HPDE6-E6E7 (cell line): ENCODE measurements around the gene SCN5A.

Experiments
- DNase-seq: peaks from one replicate; pipeline ENCODE4 v3.0.0; 2011; ENCODE audit warnings: missing footprints; ENCODE audit errors: extremely low spot score

Gene SCN5A

DNA sequence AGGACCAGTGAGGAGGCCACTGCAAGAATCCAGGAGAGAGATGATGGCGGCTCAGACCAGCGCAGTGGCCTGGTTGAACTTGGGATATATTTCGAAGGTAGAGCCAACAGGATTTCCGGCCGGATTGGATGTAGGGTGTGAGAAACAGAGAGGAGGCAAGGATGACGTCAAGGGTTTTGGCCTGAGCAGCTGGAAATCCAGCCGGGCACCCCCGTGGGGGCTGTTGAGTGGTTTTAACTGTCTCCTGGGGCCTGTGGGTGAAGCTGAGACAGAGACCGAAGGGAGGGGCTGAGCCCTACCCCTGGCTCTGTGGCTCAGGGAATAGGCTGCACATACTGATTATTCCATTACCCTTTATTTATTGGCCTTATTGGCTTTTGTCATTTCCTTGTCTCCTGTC, 107.7 kb downstream of the SCN5A start:
- no peak for DNase-seq

DNA sequence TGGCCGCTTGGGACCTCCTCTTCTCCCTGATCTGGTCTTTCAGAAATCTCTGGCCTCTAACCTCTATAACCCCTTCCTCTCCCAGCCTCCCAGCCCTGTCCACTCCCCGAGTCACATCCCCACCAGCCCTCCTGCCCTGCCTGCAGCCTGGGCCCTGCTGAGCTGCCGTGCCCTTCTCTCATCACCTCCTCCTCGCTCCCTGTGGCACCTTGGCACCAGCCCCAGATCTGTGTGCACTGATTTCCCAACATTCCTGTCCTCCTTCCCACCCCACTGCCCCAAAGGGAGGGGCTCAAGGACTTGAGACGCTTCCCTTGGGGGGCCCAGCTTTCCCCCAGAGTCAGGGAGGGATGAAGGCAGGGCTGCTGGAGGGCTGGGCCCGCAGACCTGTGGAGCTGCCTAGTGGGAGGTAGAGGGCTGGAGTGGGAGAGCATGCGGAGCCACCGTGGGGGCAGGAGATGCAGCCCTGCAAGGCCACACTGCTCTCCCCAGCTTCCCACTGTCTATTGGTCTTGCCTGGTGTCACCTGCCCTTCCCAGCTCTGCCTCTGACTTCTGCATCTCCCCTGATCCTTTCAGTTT, 110.6 kb downstream of the SCN5A start:
- DNase-seq, result no peak

DNA sequence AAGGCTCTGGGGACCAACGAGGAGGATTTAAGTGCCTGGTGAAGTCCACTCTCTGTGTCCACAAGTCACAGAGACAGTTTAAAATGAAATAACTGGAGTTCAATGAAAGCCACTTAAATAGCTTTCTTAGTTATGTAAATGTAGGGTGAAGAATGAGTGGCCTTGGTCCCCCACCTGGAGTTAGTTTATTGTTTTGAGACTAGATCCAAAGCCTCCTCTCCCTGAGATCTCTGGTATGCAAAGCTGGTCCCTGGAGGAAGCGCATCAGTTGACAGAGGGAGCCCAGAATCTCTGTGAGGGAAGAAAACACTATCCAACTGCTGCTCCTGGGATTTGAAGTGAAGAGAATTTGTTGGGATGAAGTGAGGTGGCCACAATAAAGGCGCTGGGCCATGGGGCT, 112.8 kb downstream of the SCN5A start:
- no peak for DNase-seq

DNA sequence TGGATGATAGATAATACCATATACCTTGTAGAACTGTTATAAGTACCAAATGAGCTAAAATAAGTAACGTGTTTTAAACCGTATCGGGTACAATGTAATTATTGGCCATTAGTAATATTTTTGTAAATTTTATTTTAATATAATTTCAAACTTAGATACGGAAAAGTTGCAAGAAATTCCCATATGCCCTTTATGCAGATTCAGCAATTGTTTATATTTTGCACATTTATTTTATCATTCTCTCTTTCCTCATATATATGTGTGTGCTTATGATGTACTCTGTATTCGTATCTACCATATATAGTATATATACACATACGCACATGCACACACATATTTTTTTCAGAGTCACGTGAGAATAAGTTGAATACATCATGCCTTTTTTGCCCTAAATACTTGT, 114.9 kb downstream of the SCN5A start:
- DNase-seq, result no peak

DNA sequence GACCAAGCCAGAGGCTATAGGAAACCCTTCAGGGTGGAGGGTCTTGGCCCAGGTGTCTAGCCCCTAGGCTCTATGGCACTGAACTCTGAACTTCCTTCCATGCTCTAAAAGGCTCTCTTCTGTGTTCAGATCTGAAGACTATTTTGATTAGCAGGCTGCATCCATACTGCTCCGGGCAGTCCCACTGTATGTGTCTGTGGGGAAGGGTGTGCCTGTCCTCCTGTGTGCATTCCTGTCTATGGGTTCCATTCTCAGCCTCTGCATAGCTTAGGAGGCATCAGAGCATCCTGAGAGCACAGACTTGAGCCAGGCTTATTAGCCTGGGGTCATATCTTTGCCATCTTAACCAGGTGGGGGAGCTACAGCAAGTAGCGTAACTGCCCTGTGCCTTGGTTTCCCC, 115.3 kb downstream of the SCN5A start:
- no peak for DNase-seq

DNA sequence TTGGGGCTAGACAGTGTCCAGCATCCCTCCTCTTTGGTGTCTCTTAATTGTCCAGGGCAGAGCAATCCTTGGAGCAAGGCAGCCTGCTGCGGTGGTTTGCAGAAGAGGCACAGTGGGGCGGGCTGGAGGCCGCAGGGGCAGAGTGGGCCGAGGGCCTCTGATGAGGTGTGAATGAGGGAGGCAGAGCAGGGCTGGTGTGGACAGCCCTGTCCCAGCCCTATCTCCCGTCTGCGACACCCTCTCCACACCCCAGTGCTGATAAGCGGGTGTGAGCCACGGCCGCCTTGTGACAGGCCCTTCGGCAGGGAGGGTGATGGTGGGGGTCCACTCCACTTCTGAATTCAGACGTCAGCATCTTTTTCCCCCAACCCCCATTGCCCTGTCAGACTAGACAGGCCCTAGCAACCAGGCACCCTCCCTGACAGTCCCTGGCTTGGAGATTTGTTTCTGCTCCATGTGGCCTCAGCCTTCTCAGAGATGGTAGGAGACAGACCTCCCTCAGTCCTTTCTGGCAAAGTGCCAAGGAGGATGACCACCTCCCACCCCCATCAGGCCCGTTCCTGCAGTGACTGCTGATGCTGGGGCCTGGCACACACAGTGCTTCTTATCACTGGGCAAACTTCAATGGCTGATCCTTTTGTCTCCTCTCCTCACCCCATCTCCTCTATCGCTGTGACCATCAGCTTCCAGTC, 116.1 kb downstream of the SCN5A start:
- no peak for DNase-seq

DNA sequence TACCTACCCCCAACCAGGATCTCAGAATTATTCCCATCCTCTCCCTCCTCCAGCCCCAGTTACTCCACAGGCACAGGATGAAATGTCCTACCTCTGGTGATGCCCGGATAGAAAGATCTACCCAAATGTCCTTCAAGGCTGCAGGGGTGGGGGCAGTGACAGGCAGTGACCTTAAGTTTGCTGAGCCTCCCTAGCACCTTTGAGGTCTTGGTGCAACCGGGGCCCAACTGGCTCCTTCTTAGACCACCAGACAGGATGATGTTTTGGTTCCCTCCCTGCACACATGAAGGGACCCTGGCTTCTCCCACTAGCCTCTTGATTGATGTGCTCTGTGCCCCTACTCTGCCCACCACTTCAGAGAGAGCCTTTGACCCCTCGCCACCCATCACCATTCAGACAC, 117.0 kb downstream of the SCN5A start:
- DNase-seq, result no peak

DNA sequence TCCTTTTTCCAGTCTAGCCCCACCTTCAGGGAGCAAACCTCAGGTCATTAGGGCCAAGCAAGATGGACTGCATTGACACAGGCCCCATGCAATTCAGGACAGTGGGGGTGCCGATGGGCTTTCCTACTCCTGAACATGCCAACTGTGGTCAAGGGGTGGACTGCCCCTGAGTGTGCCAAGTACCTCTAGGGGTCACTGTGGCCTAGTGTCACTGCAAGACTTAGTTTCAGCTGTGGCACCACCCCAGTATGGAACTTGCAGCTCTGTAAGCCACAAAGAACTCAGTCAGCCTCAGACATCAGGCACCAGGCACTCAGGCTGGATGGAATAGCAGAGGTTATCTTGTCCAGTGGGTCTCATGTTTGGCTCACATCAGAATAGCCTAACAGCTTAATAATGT, 121.0 kb downstream of the SCN5A start:
- no peak for DNase-seq

DNA sequence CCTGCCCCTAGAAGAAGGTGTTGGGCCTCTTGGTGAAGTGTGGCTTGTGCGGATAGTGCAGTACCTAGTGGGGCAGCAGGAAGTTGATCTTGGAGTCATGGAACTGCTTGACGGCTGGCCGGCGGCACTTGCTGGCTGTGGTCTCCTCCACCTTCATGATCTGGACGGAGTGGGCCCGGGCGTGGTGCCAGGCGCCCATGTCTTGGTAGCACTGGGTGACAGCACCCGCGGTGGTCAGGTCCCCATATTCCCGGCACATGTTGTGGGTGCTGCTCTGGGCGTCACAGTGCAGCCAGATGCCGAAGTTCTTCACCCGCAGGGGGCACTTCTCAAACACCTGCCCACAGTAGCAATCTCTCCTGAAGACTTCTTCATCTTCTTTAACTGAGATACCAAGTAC, 122.7 kb downstream of the SCN5A start:
- DNase-seq, result no peak

DNA sequence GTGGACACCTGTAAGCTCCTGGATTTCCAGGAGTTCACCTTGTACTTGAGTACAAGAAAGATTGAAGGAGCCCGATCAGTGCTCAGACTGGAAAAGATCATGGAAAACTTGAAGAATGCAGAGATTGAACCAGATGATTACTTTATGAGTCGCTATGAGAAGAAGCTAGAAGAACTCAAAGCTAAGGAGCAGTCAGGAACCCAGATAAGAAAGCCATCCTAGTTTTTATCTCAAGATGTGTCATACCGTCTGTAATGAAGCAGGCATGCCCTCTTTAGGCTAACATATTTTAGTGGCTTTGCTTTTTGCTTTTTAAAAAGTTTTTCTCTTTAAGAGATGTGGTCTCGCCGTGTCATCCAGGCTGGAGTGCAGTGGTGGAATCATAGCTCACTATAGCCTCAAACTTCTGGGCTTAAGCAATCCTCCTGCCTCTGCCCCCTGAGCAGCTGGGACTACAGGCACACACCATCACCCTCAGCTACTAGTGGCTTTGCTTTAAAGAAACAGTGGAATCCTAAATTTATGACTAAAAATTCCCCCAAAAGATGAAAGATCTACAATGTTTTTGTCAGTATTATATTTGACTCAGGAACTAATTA, 125.2 kb downstream of the SCN5A start:
- no peak for DNase-seq

DNA sequence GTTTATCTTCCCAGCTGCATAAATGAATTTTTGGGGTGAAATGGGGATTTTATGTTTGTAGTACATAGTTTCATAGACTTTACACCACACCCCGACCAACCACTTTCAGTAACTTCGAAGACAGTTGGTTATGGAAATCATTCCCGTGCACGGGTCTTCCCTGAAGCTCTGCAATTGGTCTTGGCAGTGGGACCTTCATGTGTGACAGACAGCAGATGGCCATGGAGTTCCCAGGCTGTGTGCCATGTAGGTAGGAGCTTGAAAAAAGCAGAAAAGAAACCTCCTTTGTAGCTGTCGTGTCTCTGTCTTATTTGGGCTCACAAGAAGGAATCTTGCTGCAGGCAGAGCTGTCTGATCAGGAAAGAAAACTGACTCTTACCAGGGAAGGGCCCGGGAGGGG, 127.5 kb downstream of the SCN5A start:
- DNase-seq, result no peak

DNA sequence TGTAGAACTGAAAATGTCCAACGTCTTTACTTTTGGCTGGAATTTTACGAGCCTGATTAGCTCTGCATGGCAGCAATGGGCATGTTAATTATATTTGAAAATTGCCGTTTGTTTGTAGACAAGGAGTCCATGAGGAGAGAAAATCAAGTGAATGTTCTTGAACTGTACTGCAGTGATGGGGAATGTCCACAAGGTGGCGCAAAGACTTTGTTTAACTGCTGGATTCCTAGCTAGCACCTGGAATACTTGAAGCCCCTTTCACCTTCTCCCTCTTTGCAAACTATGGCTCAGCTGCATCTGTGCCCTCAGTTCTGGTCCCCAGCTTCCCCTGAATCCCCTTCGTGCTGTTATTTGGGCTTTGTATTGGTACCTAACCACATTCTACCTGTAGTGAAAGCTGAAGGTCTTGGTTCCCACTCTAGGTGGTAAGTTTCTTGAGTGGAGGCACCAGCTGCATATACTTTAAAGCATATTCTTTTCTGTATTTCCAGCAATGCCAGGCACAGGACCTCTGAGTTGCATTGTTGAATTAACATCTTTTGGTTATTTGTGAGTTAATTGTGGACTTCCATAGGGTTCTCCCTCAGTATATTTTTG, 128.0 kb downstream of the SCN5A start:
- peak; percentile 9 for DNase-seq

DNA sequence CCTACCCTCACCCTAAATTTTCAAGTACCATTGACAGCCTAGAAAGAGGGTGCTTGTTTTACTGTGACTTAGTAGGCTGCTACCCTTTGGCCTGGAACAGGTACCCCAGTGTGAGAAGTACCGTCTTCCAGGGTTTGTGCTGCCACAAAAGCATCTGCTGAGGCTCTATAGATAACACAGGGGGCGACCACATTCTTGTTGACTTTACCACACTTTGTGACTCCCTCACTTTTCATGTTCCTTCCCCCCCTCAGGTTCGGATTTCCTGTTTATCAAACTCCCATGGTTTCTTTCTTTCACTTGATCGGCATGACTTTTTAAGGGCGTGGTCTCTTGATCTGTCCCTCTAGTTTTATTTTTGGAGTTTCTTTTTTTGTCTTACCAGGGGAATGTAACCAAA, 129.8 kb downstream of the SCN5A start:
- DNase-seq, result no peak

DNA sequence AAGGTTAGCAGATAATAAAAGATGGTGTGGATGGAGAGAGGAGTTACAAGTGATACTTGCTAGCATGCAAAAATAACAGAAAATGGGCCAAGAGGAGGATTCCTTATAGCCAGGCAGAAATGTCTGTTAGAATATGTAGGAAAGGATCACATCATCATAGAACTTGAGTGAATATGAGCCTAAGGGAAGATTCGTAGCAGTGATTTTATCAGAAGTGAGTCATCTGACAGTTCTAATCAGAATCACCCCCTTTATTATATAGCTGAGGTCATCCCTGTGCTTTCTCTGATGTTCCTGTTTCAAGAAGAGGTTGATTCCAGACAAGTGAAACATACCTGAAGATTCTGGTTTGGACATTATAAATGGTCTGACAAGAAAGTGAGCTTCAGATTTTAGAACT, 130.5 kb downstream of the SCN5A start:
- DNase-seq, result no peak

DNA sequence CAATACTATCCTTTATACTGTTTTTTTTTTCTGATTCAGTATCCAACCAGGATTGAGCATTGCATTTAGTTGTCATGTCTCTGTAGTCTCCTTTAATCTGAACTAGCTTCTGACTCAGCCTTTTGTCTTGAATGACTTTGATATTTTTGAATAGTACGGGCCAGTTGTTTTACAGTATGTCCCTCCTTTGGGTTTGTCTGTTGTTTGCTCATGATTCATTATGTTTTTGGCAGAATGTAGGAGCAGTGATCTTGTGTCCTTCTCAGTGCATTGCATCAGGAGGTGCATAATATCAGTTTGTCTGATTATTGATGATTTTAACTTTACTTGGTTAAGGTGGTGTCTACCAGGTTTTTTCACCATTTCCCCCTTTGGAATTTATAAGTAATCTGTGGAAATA, 132.8 kb downstream of the SCN5A start:
- DNase-seq, result no peak

DNA sequence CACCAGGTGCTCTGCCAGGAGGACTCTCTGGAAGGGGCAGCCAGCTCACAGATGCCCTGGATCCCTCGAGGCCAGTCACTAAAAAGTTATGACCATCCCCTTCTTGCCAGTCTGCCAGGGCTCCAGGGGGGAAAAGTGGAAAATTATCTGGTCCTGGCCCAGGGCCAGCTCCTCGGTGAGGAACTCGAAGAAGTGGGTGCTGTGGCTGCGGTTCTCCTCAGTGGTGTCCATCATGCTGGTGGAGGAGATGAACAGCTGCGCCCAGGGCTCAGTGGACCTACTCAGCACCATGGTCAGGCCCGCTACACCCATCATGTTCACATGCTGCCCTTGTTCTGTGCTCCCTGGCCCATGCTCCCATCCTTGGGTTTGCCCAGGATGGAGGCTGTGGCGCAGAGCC, 134.1 kb downstream of the SCN5A start:
- no peak for DNase-seq

DNA sequence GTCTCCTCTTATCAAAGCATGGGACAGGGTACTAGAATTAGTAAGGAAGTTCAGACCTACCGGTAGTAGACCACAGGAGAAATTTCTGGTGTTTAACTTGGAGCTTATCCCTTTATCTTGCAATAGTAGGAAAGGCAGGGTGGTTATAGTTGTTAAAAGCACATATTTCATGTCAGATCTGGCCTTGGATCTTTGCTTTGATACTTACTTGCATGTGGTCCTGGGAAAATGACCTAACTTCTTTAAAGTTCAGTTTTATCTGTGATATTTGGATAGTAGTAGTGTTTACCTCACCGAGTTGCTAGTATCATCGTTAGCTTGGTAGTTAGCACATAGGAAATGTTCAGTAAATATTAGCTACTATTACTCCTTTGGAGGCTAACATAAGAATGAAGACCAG, 137.9 kb downstream of the SCN5A start:
- no peak for DNase-seq

DNA sequence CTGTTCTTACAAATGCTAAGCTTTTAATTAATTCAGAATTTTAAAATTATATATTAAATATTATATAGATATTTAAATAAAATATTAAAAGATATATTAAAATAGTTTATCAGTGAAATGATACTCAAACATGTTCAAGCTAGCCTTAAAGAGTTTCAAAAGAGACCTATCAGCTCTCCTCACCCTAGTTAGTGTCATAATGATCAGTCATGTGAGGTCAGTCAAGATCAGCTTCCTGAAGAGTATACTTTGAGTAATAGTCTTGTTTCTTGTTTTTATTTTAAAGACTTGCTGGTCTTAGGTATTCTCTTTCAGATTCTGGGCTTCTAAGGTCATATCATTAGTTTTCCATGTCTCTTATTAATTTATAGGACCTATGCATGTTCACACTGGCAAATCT, 138.9 kb downstream of the SCN5A start:
- no peak for DNase-seq

DNA sequence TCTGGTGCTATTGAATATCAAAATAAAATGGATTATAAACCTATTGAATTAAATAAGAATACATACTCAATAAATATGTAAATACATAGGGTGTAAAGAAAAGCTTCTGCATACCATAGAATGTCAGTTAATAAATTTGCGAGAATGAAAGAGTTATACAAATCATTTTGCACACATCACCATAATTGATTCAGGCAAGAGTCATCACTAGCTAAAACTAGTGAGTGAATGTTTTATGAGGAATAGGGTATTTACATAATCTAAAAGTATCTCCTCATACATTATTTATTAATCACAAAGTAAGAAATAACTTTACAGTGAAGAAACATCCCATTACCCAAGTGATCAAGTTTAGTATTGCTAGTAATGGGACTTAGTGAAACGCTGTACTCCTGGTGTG, 139.8 kb downstream of the SCN5A start:
- DNase-seq, result no peak

DNA sequence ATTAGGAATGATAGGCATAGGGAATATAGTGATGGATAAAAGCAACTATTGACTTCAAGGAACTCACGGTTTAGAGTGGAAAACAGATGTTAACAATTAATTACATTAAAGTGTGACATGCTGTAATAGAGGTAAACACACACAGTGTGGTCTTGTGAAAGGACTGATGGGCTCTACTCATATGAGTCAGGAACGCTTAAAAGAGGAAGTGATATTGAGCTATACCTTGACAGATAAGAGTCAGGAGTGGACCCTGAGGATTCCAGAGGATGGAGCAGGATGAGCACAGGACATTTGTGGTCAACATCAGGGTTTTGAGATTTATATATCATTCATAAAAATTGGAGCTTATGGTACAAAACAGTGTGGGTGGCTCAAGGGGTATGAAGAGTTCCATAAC, 142.4 kb downstream of the SCN5A start:
- DNase-seq, result no peak

DNA sequence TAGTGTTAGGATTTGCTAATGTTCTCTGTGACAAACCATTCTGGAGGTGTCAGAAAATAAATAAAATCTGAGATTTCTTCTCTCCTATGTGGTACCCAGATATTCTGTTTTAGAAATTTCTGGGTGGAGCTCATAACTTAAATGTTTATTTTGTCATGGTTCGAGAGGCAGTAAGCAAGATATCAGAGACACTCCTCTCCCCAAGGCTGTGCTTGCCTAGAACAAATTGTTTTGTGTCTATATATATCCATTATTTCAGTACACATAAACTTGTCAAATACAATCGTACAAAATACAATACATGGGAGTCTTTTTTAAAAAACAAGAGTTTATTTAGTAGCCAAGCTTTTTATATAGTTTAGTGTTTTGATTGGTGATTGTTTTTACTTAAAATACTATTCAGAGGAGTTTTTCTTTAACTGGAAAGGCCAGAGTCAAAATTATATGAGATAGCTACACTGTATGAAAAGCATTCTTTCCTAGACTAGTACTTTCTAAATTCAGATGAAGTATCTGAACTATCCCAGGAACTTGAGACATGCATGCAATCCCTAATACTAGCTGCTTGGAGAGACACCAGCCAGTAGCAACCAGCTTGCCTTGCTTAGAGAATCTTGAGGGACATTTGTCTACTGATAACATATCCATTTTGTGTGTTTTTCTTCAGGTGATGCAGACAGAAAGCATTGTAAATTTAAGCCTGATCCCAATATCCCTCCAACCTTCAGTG, 148.6 kb downstream of the SCN5A start:
- no peak for DNase-seq
